Lower leg skin (tissue), 4 donors: Measurements from ENCODE around the gene ZNF513. TPM values are rescaled to one million over a fixed set of nuclear protein-coding genes. Genes with fewer than 3 reads are reported as not detected.

ENCODE experiments used
- DNase-seq, 2 donors: peaks; one replicate each; pipeline ENCODE4 v3.0.0-alpha.2; 2019; ENCODE audit warnings: low spot score in 2 of 2
- H3K4me3 ChIP-seq: fragments of 200-600 bp; sonication (generic); 2 replicates; pipeline ENCODE4 v1.5.1; 2017; ENCODE audit warnings: mild to moderate bottlenecking, low read depth; ENCODE audit not compliant: poor library complexity, severe bottlenecking
- CTCF ChIP-seq, 3 donors: fragments of 450-650 bp; IDR thresholded peaks; one replicate each; pipeline ENCODE4 v1.5.1; 2016; ENCODE audit warnings: antibody characterized with exemption in 3 of 3, mild to moderate bottlenecking in 3 of 3, moderate library complexity in 2 of 3
- POLR2A ChIP-seq, 2 donors: fragments of 450-650 bp; IDR thresholded peaks; one replicate each; pipeline ENCODE4 v1.6.1; 2016 to 2017; ENCODE audit warnings: antibody characterized with exemption in 2 of 2, mild to moderate bottlenecking in 1 of 2, moderate library complexity in 1 of 2
- WGBS, 2 donors: methylation state at CpG; one replicate each; pipeline ENCODE4 v1.1.5; 2018; 5-methylcytosine and 5-hydroxymethylcytosine counted together
- intact Hi-C: fragments of 100-400 bp; cut with DNase I; formaldehyde crosslinking; loops from one replicate; pipeline ENCODE4 v1.15.0; 2023; ENCODE audit warnings: low total_unique reads
- total RNA-seq, 4 donors: library from RNA; depleted of rRNA; stranded (reverse); fragments of >200 nt; gene quantifications; one replicate each; pipeline ENCODE4 v1.1.0, GENCODE V29; 2016

The ZNF513 gene
- total RNA-seq, 4 donors from 2014 or later = 8.3 to 14.9 (median 11.5) TPM

GRCh38 chr2:27409321-27410073 is 29.0 kb upstream of the ZNF513 start, which contains the start of gene PPM1G:
Gene PPM1G (minus strand): TSS chr2:27409591. CDS start chr2:27409422, 169 bp downstream.
- WGBS, 2 donors = 1% methylated on average over 58 to 67 of the region's 82 CpGs
- peak within 1 kb of the TSS; percentile 97 for H3K4me3 ChIP-seq
- intact Hi-C loops = no loop called here
- TF ChIP-seq CTCF (IDR thresholded peaks at IDR 0.05) (no peak), POLR2A (IDR thresholded peaks at IDR 0.05) (peak in 1 of 2 donors; percentile 13)
- DNase-seq = peak; percentile 92 to 99

DNA sequence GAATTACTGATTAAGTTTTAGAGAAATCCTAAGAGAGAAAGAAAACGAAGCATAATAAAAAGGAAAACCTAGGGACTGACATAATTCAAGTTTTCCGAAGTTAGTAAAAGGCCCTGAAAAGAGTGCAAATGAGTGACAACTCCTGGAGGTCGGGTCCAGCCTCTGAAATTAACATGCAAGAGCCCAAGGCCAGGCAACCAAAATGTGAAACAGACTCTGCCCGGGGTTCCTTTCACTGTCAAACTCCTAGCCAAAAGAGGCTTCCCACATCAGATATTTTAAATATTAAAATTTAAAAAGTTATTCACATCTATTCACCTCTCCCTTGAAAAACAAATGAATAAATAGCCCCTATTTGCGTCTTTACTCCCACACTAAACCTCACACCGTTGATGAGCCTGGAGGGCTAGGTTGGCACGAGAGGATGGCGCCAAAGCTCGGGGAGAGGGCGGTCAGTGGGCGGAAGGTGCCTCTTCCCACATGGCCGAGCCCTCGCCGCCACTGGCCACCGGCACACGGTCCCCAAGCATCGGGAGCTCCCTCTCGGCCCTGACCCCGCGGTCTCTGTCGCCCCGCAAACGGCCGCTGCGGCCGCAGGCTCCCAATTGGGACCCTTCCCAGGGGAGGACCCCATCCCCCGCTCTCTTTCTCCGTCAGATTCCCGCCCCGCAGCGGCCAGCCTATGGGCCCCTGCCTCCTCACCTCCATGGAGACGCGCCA is 28.2 kb upstream of the ZNF513 start:
- WGBS, 2 donors = 0% methylated on average over 32 to 33 of the region's 33 CpGs
- intact Hi-C loops = no loop called here
- no peak for TF ChIP-seq CTCF (IDR thresholded peaks at IDR 0.05)
- no peak for TF ChIP-seq POLR2A (IDR thresholded peaks at IDR 0.05)
- peak overlapping the region; percentile 97 for H3K4me3 ChIP-seq
- peak in 1 of 2 donors; percentile 21 for DNase-seq

- intact Hi-C loops = no loop called here
- H3K4me3 ChIP-seq = no peak overlapping the region
- TF ChIP-seq POLR2A (IDR thresholded peaks at IDR 0.05) (no peak), CTCF (IDR thresholded peaks at IDR 0.05) (peak in 1 of 3 donors; percentile 21)
- DNase-seq = no peak
- WGBS, 2 donors = 46 to 51% methylated on average over 16 of the region's 16 CpGs
Measured at GRCh38 chr2:27407798-27408491, 27.4 kb upstream of the ZNF513 start.

GRCh38 chr2:27400348-27401135 is 20.0 kb upstream of the ZNF513 start:
- 95 to 100% methylated on average over 2 of the region's 2 CpGs for WGBS, 2 donors
- DNase-seq = no peak
- intact Hi-C loops = no loop called here
- no peak for TF ChIP-seq POLR2A (IDR thresholded peaks at IDR 0.05)
- TF ChIP-seq CTCF (IDR thresholded peaks at IDR 0.05) = no peak
- H3K4me3 ChIP-seq = no peak overlapping the region

GRCh38 chr2:27398962-27399361 is 18.4 kb upstream of the ZNF513 start:
- TF ChIP-seq POLR2A (IDR thresholded peaks at IDR 0.05) (no peak), CTCF (IDR thresholded peaks at IDR 0.05) (no peak)
- WGBS, 2 donors = 94 to 98% methylated on average over 5 of the region's 5 CpGs
- DNase-seq = no peak
- intact Hi-C loops = no loop called here
- H3K4me3 ChIP-seq = no peak overlapping the region
